ENCODE results near the gene SMIM35.
"Not testable (repeated sequence)": the region's sequence is repeated elsewhere in the genome, so short reads cannot be mapped to it uniquely, and the experiment has no call there.

The SMIM35 gene

DNA sequence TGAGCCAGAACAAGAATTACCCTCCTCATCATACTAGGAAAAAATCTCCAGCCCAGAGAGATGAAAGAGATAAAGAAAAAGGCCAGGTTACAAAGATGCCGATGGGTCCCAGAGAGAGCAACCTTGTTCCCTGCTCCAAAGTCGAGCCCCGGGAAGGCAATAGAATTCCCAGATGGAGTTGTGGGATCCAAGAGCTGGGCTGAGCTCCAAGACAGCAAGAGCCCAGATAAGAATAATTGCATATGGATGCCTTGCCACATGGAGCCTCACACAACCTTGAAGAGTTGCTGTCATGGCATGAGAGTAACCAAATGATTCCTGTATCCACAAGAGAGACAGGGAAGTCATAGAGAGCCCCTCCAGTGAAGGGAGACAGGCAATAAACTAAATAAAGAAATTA lies 69.7 kb downstream of the SMIM35 start:
- no peak overlapping the region for H3K27ac ChIP-seq (ENCODE audit: low read depth, low read length)
- H3K36me3 ChIP-seq (ENCODE audit: control insufficient read depth, insufficient read depth, low read length): no peaks in the 10 kb centered on the region
- no peaks in the 10 kb centered on the region for H3K27me3 ChIP-seq (ENCODE audit: control insufficient read depth, insufficient read depth, low read length)
- H3K4me1 ChIP-seq (ENCODE audit: control insufficient read depth, insufficient read depth, low read length): no peaks in the 10 kb centered on the region
- no peaks in the 10 kb centered on the region for H3K9me3 ChIP-seq (ENCODE audit: control insufficient read depth, insufficient read depth, low read length)
- H3K4me3 ChIP-seq (ENCODE audit: low read depth, low read length): no peak overlapping the region
- no peak overlapping the region for H3K9ac ChIP-seq (ENCODE audit: low read depth, low read length)

DNA sequence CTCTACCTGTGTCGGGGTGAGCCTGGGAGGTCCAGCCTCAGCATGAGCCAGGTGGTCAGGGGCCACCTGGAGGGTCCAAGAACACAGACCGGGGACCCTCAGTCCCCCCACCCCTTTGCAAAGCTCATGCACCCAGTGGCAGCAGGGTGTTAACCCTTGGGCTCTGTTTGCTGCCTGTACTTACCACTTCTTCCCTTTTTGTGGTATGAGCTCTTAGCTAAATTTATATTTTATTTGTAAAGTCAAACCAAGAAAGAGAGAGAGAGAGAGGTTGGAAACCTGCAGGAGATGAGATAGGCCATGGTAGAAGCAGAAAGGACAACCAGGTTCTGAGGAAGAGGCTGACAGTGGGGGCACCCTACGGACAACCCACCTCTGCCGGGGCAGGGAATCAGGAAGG lies 70.7 kb downstream of the SMIM35 start:
- no peaks in the 10 kb centered on the region for H3K36me3 ChIP-seq (ENCODE audit: control insufficient read depth, insufficient read depth, low read length)

DNA sequence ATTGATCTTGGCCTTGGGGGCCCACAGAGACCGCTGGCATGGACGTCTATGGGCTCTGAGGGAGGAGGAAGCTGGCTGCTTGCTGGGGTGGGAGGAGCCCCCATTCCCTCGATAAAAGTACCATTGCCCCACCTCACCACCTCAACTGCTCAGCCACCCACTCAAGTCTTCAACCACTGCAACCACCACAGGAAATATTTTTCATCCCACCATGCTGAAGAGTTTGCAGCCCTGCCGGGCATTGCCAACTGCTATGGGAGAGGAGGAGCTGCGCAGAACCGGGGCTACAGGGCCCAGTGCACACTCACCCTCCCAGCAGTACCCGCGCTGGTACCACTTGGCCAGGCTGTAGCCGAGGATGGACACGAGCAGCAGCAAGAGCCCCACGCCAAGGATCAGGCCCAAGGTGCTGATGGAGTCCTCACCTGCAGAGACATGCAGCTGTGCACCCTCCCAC lies 71.3 kb downstream of the SMIM35 start:
- Histone ChIP-seq H3K36me3 (ENCODE audit: control insufficient read depth, insufficient read depth, low read length) (no peaks in the 10 kb centered on the region), H3K4me3 (ENCODE audit: low read depth, low read length) (no peak overlapping the region), H3K9me3 (ENCODE audit: control insufficient read depth, insufficient read depth, low read length) (no peaks in the 10 kb centered on the region), H3K27me3 (ENCODE audit: control insufficient read depth, insufficient read depth, low read length) (no peaks in the 10 kb centered on the region), H3K4me1 (ENCODE audit: control insufficient read depth, insufficient read depth, low read length) (no peaks in the 10 kb centered on the region), H3K27ac (ENCODE audit: low read depth, low read length) (no peak overlapping the region), H3K9ac (ENCODE audit: low read depth, low read length) (no peak overlapping the region)

More for the DNA sequence above, 70.7 kb downstream of the SMIM35 start:
- H3K27me3 ChIP-seq (ENCODE audit: control insufficient read depth, insufficient read depth, low read length): no peaks in the 10 kb centered on the region
- no peaks in the 10 kb centered on the region for H3K4me1 ChIP-seq (ENCODE audit: control insufficient read depth, insufficient read depth, low read length)
- H3K4me3 ChIP-seq (ENCODE audit: low read depth, low read length): no peak overlapping the region
- no peak overlapping the region for H3K27ac ChIP-seq (ENCODE audit: low read depth, low read length)
- H3K9ac ChIP-seq (ENCODE audit: low read depth, low read length): no peak overlapping the region
- no peaks in the 10 kb centered on the region for H3K9me3 ChIP-seq (ENCODE audit: control insufficient read depth, insufficient read depth, low read length)

DNA sequence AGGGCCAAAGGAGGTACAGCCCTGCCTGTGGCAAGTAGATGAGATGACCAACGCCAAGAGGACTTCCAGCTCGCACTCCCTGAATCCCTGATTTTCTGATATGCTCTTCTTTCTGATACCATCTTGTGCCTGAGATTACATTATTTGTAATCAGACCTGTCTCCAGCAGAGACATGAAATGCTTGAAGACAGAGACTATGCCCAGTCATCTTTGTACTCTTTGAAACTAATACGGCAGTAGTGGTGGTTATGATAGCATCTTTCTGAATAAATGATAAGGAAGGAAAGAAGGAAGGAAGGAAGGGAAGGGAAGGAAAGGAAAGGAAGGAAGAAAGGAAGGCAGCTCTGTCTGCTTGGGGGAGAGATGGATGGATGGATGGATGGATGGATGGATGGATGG lies 72.7 kb downstream of the SMIM35 start:
- H3K4me1 ChIP-seq (ENCODE audit: control insufficient read depth, insufficient read depth, low read length): no peaks in the 10 kb centered on the region
- no peaks in the 10 kb centered on the region for H3K27me3 ChIP-seq (ENCODE audit: control insufficient read depth, insufficient read depth, low read length)
- no peak overlapping the region for H3K9ac ChIP-seq (ENCODE audit: low read depth, low read length)
- no peaks in the 10 kb centered on the region for H3K9me3 ChIP-seq (ENCODE audit: control insufficient read depth, insufficient read depth, low read length)
- H3K4me3 ChIP-seq (ENCODE audit: low read depth, low read length): no peak overlapping the region
- H3K36me3 ChIP-seq (ENCODE audit: control insufficient read depth, insufficient read depth, low read length): no peaks in the 10 kb centered on the region
- no peak overlapping the region for H3K27ac ChIP-seq (ENCODE audit: low read depth, low read length)

DNA sequence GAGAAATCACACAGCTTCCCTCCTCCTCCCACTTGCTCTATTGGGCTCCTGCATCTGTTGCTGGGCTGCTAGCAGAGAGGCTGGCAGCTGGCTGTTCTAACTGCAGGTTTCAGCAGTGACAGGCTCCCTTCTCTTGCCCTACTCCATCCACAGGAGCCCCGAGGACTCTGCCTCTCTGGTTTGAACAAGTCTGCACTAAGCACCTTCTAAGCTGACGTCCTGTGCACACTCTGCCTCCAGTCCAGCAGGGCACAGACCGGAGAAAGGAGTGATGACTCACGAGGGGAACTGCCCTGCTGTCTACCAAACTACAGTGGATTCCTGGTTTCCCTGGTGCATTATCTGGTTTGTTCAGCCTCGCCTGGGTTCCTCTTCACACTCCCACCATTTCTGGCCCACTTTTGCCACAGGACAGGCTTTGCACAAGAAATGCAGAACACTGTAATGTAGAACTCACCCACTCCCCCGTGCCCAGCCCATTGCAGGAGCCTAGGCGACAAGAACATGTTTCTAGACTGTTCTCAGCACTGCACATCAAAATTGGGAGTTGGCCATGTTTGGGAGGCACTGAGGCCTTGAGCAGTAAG lies 74.6 kb downstream of the SMIM35 start:
- no peaks in the 10 kb centered on the region for H3K9me3 ChIP-seq (ENCODE audit: control insufficient read depth, insufficient read depth, low read length)
- no peaks in the 10 kb centered on the region for H3K4me1 ChIP-seq (ENCODE audit: control insufficient read depth, insufficient read depth, low read length)
- no peaks in the 10 kb centered on the region for H3K36me3 ChIP-seq (ENCODE audit: control insufficient read depth, insufficient read depth, low read length)
- no peak overlapping the region for H3K27ac ChIP-seq (ENCODE audit: low read depth, low read length)
- H3K9ac ChIP-seq (ENCODE audit: low read depth, low read length): no peak overlapping the region
- H3K27me3 ChIP-seq (ENCODE audit: control insufficient read depth, insufficient read depth, low read length): no peaks in the 10 kb centered on the region
- no peak overlapping the region for H3K4me3 ChIP-seq (ENCODE audit: low read depth, low read length)

DNA sequence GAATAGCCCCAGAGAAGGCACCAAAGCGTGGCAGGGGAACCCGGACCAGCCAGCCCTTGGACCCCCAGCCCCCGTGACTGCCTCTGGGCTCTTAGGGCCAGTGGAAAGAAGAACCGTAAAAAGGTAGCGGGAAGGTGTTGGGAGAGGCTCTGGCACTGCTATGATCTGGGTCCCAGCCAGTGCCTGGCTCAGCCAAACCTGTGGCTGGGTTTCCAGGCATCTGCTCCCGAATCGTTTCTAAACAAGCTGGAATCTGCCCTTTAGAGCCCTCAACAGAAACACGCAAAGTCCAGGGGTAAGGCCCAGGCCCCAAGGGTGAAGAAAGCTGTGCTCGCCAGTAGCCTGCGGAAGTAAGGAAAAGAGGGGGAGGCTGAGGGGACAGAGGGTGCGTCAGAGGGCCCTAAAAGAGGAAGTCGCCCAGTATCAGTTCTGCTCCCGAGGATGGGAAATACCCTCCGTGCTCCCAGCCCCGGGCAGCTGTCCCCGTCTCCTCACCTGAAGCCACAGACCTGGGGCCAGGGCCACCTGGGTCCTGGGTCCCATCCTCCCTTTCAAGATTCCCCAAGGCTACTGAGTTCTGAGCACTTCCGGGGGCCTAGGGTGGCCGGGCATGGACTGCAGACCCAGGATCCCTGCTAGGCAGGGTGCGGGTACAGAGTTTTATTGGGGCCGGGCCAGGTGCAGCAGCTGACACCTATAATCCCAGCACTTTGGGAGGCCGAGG lies 75.9 kb downstream of the SMIM35 start:
- H3K27ac ChIP-seq (ENCODE audit: low read depth, low read length): no peak overlapping the region
- no peak overlapping the region for H3K4me3 ChIP-seq (ENCODE audit: low read depth, low read length)
- H3K36me3 ChIP-seq (ENCODE audit: control insufficient read depth, insufficient read depth, low read length): no peaks in the 10 kb centered on the region
- no peaks in the 10 kb centered on the region for H3K27me3 ChIP-seq (ENCODE audit: control insufficient read depth, insufficient read depth, low read length)
- no peak overlapping the region for H3K9ac ChIP-seq (ENCODE audit: low read depth, low read length)
- H3K4me1 ChIP-seq (ENCODE audit: control insufficient read depth, insufficient read depth, low read length): no peaks in the 10 kb centered on the region
- H3K9me3 ChIP-seq (ENCODE audit: control insufficient read depth, insufficient read depth, low read length): no peaks in the 10 kb centered on the region

DNA sequence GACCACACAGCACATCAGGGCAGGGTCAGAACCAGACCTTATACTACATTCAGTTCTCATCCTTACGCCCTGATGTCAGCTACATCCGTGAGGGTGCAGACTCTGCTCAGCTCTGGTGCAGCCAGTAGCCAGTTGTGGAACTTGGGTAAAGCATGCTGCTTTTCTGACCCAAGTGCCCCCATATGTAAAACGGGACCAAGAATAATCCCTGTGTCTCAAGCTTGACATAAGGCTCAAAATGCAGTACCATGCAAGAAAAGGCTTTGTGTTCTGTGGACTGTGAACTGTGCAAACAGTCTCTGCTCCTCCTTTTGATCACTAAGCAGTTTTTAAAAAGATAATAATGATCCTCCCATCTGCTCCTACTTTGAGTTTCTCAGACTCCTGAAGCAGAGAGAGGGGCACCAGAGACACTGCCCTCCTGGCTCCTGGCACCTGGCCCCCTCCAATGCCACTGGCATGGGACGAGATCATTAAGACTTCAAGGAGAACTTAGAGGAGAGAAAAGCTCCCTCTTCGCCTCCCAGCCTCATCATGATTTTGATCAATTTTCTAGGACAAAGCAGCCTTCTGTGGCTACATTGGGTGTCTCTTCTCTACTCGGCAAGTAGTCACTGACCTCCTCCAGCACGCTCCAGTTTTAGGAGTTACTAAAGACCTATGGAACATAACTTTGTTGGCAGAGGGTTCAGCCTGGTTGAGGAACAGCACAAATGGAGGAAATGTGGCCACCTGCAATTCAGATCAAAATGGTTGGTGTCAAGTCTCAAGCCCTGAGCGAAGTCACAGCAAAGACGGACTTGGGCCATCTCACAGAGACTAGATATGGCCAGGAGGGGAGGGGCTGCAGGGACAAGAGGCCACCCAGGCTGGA lies 76.7 kb downstream of the SMIM35 start:
- Histone ChIP-seq H3K4me3 (ENCODE audit: low read depth, low read length) (no peak overlapping the region), H3K9me3 (ENCODE audit: control insufficient read depth, insufficient read depth, low read length) (no peaks in the 10 kb centered on the region), H3K4me1 (ENCODE audit: control insufficient read depth, insufficient read depth, low read length) (no peaks in the 10 kb centered on the region), H3K9ac (ENCODE audit: low read depth, low read length) (no peak overlapping the region), H3K27me3 (ENCODE audit: control insufficient read depth, insufficient read depth, low read length) (no peaks in the 10 kb centered on the region), H3K36me3 (ENCODE audit: control insufficient read depth, insufficient read depth, low read length) (no peaks in the 10 kb centered on the region), H3K27ac (ENCODE audit: low read depth, low read length) (no peak overlapping the region)

DNA sequence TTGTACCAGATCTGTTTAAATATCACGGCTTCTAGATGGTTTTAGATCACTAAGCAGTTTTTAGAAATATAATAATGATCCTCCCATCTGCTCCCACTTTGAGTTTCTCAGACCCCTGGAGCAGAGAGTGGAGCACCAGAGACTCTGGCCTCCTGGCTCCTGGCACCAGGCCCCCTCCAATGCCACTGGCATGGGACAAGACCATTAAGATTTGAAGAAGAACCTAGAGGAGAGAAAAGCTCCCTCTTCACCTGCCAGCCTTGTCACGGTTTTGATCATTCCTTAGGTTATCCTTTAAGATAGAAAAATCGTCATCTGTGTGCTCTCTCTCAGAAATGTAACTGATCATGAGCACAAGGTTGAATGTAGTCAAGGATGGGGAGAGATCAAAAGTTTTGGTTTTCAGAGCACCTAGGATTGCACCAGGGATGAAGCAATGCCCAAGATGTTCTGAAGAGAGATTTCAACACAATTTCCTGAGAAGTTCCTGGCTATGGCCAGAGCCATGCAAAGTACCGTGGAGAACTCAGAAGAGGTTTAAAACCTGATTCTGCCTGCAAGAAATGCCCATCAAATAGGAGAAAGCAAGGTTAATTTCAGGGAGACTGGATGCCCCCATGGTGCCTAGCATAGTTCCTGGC lies 78.4 kb downstream of the SMIM35 start:
- H3K27me3 ChIP-seq (ENCODE audit: control insufficient read depth, insufficient read depth, low read length): no peaks in the 10 kb centered on the region
- no peak overlapping the region for H3K4me3 ChIP-seq (ENCODE audit: low read depth, low read length)
- no peaks in the 10 kb centered on the region for H3K36me3 ChIP-seq (ENCODE audit: control insufficient read depth, insufficient read depth, low read length)
- H3K9ac ChIP-seq (ENCODE audit: low read depth, low read length): no peak overlapping the region
- H3K27ac ChIP-seq (ENCODE audit: low read depth, low read length): no peak overlapping the region
- no peaks in the 10 kb centered on the region for H3K4me1 ChIP-seq (ENCODE audit: control insufficient read depth, insufficient read depth, low read length)
- H3K9me3 ChIP-seq (ENCODE audit: control insufficient read depth, insufficient read depth, low read length): no peaks in the 10 kb centered on the region

DNA sequence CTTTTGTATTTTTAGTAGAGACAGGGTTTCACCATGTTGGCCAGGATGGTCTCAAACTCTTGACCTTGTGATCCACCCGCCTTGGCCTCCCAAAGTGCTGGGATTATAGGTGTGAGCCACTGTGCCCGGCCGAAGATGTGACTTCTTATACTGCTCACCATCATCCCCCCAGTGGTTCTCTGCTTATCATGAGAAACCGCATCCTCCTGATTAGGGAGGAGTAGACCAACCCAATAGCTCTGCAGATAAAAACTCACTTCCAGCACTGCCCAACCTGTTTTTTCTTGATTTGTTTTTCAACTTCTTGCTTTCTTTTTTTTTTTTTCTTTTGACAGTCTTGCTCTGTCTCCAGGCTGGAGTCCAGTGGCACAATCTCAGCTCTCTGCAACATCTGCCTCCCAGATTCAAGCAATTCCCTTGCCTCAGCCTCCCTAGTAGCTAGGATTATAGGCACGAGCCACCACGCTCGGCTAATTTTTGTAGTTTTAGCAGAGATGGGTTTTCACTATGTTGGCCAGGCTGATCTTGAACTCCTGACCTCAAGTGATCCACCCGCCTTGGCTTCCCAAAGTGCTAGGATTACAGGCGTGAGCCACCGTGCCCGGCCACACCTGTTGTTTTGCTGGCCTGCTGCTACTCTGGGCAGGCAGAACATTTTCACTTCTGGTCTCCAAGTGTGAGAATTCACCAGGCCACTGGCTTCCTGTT lies 79.0 kb downstream of the SMIM35 start:
- not testable (repeated sequence) for H3K9ac ChIP-seq (ENCODE audit: low read depth, low read length)

DNA sequence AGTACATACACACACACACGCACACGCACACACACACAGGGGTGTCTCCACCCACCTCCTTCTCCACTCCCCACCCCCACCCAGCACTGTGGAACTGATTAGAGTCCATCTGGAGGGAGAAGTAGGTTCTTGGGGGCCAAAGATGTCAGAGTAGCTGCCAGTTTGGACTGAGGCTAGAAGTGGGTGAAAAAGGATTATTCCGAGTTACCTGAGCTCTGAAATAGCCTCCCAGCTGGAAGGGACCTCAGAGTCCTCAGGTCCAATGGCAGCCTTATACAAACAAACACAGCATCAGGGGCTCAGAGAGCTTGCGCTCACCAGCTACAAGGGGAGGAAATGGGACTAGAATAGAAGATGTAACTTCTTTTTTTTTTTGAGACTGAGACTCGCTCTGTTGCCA lies 79.7 kb downstream of the SMIM35 start:
- no peaks in the 10 kb centered on the region for H3K27me3 ChIP-seq (ENCODE audit: control insufficient read depth, insufficient read depth, low read length)
- H3K27ac ChIP-seq (ENCODE audit: low read depth, low read length): no peak overlapping the region
- no peak overlapping the region for H3K9ac ChIP-seq (ENCODE audit: low read depth, low read length)
- H3K36me3 ChIP-seq (ENCODE audit: control insufficient read depth, insufficient read depth, low read length): no peaks in the 10 kb centered on the region
- H3K9me3 ChIP-seq (ENCODE audit: control insufficient read depth, insufficient read depth, low read length): no peaks in the 10 kb centered on the region
- H3K4me3 ChIP-seq (ENCODE audit: low read depth, low read length): no peak overlapping the region
- peaks cover 10% of the 10 kb centered on the region; the same call in 1 of the 2 replicates for H3K4me1 ChIP-seq (ENCODE audit: control insufficient read depth, insufficient read depth, low read length)

More for the DNA sequence above, 79.0 kb downstream of the SMIM35 start:
- not testable (repeated sequence) for H3K27ac ChIP-seq (ENCODE audit: low read depth, low read length); H3K9me3 ChIP-seq (ENCODE audit: control insufficient read depth, insufficient read depth, low read length); H3K36me3 ChIP-seq (ENCODE audit: control insufficient read depth, insufficient read depth, low read length); H3K4me3 ChIP-seq (ENCODE audit: low read depth, low read length); H3K27me3 ChIP-seq (ENCODE audit: control insufficient read depth, insufficient read depth, low read length); H3K4me1 ChIP-seq (ENCODE audit: control insufficient read depth, insufficient read depth, low read length)
